ENCODE measurements around the gene ZFAND6.

The ZFAND6 gene

DNA sequence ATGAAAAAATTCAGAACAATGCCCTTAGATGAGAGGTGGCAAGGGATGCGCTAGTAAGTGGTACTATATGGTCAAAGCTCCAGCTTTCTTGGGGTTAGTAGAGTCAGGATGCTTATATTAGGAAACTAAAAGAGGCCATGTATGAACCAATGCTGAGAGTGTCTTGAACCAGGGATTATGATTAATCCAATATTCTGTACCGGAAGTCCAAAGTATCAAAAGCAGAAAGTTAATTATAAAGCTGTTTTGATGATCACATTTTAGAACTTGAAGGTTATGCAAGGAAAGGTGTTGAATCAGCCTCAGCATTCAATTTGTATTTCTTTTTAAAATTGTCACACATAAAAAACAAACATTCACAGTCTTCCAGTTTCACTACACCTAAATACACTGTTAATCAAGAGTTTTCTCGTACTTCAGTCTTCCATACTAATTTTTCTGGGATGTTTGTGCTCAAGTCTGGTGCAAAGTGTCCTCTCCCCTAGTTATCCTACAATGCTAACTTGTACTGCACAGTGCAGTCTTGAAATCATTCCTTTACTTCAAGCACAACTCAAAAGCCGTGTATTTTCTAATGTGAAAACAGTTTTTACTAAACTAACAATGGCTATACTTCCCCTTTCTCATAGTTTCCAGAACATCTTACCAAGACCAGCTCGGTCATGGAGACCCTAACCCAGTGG, 82.6 kb downstream of the ZFAND6 start:
- TF ChIP-seq TAF1 (IDR thresholded peaks at IDR 0.05; ENCODE audit: low read depth) = no peak
- TF ChIP-seq TEAD4 (IDR thresholded peaks at IDR 0.05) = no peak
- no peak for TF ChIP-seq NFIC (IDR thresholded peaks at IDR 0.05)
- no peak for TF ChIP-seq CREB1 (IDR thresholded peaks at IDR 0.05; ENCODE audit: low read depth)
- no peak for TF ChIP-seq RAD21 (IDR thresholded peaks at IDR 0.05; ENCODE audit: low read depth)
- TF ChIP-seq, protein P1, sequence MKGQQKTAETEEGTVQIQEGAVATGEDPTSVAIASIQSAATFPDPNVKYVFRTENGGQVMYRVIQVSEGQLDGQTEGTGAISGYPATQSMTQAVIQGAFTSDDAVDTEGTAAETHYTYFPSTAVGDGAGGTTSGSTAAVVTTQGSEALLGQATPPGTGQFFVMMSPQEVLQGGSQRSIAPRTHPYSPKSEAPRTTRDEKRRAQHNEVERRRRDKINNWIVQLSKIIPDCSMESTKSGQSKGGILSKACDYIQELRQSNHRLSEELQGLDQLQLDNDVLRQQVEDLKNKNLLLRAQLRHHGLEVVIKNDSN (IDR thresholded peaks at IDR 0.05) = no peak
- TF ChIP-seq, protein P2, sequence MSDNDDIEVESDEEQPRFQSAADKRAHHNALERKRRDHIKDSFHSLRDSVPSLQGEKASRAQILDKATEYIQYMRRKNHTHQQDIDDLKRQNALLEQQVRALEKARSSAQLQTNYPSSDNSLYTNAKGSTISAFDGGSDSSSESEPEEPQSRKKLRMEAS (IDR thresholded peaks at IDR 0.05) = no peak
- no peak for TF ChIP-seq TCF12 (IDR thresholded peaks at IDR 0.05; ENCODE audit: low read depth)
- no peak for TF ChIP-seq ZBTB7A (IDR thresholded peaks at IDR 0.05; ENCODE audit: low read depth)
- no peak for TF ChIP-seq YY1 (IDR thresholded peaks at IDR 0.05; ENCODE audit: low read depth)
- no peak for TF ChIP-seq FOXM1 (IDR thresholded peaks at IDR 0.05; ENCODE audit: borderline replicate concordance, low read depth)
- TF ChIP-seq EP300 (IDR thresholded peaks at IDR 0.05; ENCODE audit: borderline replicate concordance) = no peak
- TF ChIP-seq EGR1 (IDR thresholded peaks at IDR 0.05) = no peak
- no peak for TF ChIP-seq CEBPB (IDR thresholded peaks at IDR 0.05)
- TF ChIP-seq, protein P3, sequence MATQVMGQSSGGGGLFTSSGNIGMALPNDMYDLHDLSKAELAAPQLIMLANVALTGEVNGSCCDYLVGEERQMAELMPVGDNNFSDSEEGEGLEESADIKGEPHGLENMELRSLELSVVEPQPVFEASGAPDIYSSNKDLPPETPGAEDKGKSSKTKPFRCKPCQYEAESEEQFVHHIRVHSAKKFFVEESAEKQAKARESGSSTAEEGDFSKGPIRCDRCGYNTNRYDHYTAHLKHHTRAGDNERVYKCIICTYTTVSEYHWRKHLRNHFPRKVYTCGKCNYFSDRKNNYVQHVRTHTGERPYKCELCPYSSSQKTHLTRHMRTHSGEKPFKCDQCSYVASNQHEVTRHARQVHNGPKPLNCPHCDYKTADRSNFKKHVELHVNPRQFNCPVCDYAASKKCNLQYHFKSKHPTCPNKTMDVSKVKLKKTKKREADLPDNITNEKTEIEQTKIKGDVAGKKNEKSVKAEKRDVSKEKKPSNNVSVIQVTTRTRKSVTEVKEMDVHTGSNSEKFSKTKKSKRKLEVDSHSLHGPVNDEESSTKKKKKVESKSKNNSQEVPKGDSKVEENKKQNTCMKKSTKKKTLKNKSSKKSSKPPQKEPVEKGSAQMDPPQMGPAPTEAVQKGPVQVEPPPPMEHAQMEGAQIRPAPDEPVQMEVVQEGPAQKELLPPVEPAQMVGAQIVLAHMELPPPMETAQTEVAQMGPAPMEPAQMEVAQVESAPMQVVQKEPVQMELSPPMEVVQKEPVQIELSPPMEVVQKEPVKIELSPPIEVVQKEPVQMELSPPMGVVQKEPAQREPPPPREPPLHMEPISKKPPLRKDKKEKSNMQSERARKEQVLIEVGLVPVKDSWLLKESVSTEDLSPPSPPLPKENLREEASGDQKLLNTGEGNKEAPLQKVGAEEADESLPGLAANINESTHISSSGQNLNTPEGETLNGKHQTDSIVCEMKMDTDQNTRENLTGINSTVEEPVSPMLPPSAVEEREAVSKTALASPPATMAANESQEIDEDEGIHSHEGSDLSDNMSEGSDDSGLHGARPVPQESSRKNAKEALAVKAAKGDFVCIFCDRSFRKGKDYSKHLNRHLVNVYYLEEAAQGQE (IDR thresholded peaks at IDR 0.05; ENCODE audit: low read depth) = no peak

GRCh38 chr15:80142646-80143045, 83.2 kb downstream of the ZFAND6 start:
- TF ChIP-seq RAD21 (IDR thresholded peaks at IDR 0.05; ENCODE audit: low read depth) = no peak
- TF ChIP-seq TEAD4 (IDR thresholded peaks at IDR 0.05) = no peak
- TF ChIP-seq EP300 (IDR thresholded peaks at IDR 0.05; ENCODE audit: borderline replicate concordance) = no peak
- TF ChIP-seq EGR1 (IDR thresholded peaks at IDR 0.05) = no peak
- TF ChIP-seq FOXM1 (IDR thresholded peaks at IDR 0.05; ENCODE audit: borderline replicate concordance, low read depth) = no peak
- TF ChIP-seq, protein P3 (IDR thresholded peaks at IDR 0.05; ENCODE audit: low read depth) = no peak
- TF ChIP-seq CEBPB (IDR thresholded peaks at IDR 0.05) = no peak
- no peak for TF ChIP-seq CREB1 (IDR thresholded peaks at IDR 0.05; ENCODE audit: low read depth)
- TF ChIP-seq ZBTB7A (IDR thresholded peaks at IDR 0.05; ENCODE audit: low read depth) = no peak

DNA sequence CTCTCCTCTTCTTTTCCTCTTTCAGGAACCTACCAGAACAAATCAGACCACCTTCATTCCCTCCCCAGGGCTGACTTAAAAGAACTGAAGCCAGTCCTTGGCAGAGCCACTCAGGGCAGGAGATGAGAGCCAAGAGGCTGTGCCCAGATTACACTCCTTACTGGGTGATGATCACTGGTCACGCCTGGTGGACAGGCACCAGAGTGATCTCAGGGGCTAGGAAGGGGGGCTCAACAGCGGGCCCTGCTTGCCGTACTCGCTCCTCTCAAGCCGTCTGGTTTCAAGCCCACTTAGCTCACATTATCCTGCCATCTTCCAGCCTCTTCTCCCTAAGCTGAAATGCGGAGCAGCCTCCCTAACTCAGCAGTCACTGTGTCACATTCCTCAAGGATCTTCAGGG, 91.7 kb downstream of the ZFAND6 start:
- TF ChIP-seq CEBPB (IDR thresholded peaks at IDR 0.05) (no peak), YY1 (IDR thresholded peaks at IDR 0.05; ENCODE audit: low read depth) (no peak), TCF12 (IDR thresholded peaks at IDR 0.05; ENCODE audit: low read depth) (no peak), NFIC (IDR thresholded peaks at IDR 0.05) (no peak), TAF1 (IDR thresholded peaks at IDR 0.05; ENCODE audit: low read depth) (no peak), FOXM1 (IDR thresholded peaks at IDR 0.05; ENCODE audit: borderline replicate concordance, low read depth) (no peak), CREB1 (IDR thresholded peaks at IDR 0.05; ENCODE audit: low read depth) (no peak), TEAD4 (IDR thresholded peaks at IDR 0.05) (no peak), EP300 (IDR thresholded peaks at IDR 0.05; ENCODE audit: borderline replicate concordance) (no peak), RAD21 (IDR thresholded peaks at IDR 0.05; ENCODE audit: low read depth) (no peak), ZBTB7A (IDR thresholded peaks at IDR 0.05; ENCODE audit: low read depth) (no peak), EGR1 (IDR thresholded peaks at IDR 0.05) (no peak)
- TF ChIP-seq, protein P2 (IDR thresholded peaks at IDR 0.05) = no peak
- TF ChIP-seq, protein P1 (IDR thresholded peaks at IDR 0.05) = no peak
- TF ChIP-seq, protein P3 (IDR thresholded peaks at IDR 0.05; ENCODE audit: low read depth) = no peak

DNA sequence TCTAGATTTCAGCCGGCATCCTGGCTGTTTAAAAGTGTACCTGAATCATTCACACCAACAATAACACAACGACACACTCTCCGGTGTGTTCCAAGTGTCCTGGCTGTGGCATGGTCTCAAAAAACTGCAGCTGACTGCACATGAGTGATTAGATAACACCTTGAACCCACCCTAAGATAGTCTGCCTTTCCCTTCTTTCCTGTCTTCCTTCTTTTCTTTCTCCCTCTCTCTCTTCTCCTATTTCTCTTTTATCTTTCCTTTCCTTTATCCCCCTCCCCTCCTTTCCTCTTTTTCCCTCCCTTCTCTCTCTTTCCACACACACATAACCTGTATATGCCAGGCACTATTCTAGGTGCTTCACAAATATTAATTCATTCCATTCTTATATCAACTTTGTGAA, 92.1 kb downstream of the ZFAND6 start:
- TF ChIP-seq, protein P1 (IDR thresholded peaks at IDR 0.05) = no peak
- no peak for TF ChIP-seq TEAD4 (IDR thresholded peaks at IDR 0.05)
- TF ChIP-seq, protein P3 (IDR thresholded peaks at IDR 0.05; ENCODE audit: low read depth) = no peak
- TF ChIP-seq CREB1 (IDR thresholded peaks at IDR 0.05; ENCODE audit: low read depth) = no peak
- TF ChIP-seq EP300 (IDR thresholded peaks at IDR 0.05; ENCODE audit: borderline replicate concordance) = no peak
- no peak for TF ChIP-seq YY1 (IDR thresholded peaks at IDR 0.05; ENCODE audit: low read depth)
- TF ChIP-seq NFIC (IDR thresholded peaks at IDR 0.05) = no peak
- no peak for TF ChIP-seq RAD21 (IDR thresholded peaks at IDR 0.05; ENCODE audit: low read depth)
- no peak for TF ChIP-seq TAF1 (IDR thresholded peaks at IDR 0.05; ENCODE audit: low read depth)
- TF ChIP-seq EGR1 (IDR thresholded peaks at IDR 0.05) = no peak
- TF ChIP-seq TCF12 (IDR thresholded peaks at IDR 0.05; ENCODE audit: low read depth) = no peak
